Muscle layer of colon (tissue), 2 donors: Measurements from ENCODE around the gene THAP11.
A peak's percentile ranks its signal among the peaks of the same experiment; 100 is the strongest.

ENCODE experiments used
- H3K27ac ChIP-seq: one replicate; pipeline ENCODE4 v1.7.0; 2013; ENCODE audit warnings: low read depth, mild to moderate bottlenecking, low read length, moderate library complexity
- H3K27me3 ChIP-seq, 2 donors: one replicate each; pipeline ENCODE4 v1.7.0; 2013; ENCODE audit warnings: low read length in 2 of 2, mild to moderate bottlenecking in 2 of 2; ENCODE audit not compliant: insufficient read depth in 2 of 2, control insufficient read depth in 1 of 2
- H3K36me3 ChIP-seq: one replicate; pipeline ENCODE4 v1.7.0; 2013; ENCODE audit warnings: mild to moderate bottlenecking, low read length; ENCODE audit not compliant: insufficient read depth
- H3K4me1 ChIP-seq: one replicate; pipeline ENCODE4 v1.7.0; 2013; ENCODE audit warnings: mild to moderate bottlenecking, low read length; ENCODE audit not compliant: insufficient read depth
- H3K4me3 ChIP-seq, 2 donors: one replicate each; pipeline ENCODE4 v1.7.0; 2013; ENCODE audit warnings: low read length in 2 of 2, low read depth in 1 of 2, mild to moderate bottlenecking in 1 of 2, moderate library complexity in 1 of 2
- H3K9ac ChIP-seq: one replicate; pipeline ENCODE4 v1.7.0; 2013; ENCODE audit warnings: low read length
- H3K9me3 ChIP-seq: one replicate; pipeline ENCODE4 v1.7.0; 2013; ENCODE audit warnings: mild to moderate bottlenecking, low read length
- donor health status: abdominal sarcoma.
- donor health status: Adenocarcinoma of cecum.

The THAP11 gene

DNA sequence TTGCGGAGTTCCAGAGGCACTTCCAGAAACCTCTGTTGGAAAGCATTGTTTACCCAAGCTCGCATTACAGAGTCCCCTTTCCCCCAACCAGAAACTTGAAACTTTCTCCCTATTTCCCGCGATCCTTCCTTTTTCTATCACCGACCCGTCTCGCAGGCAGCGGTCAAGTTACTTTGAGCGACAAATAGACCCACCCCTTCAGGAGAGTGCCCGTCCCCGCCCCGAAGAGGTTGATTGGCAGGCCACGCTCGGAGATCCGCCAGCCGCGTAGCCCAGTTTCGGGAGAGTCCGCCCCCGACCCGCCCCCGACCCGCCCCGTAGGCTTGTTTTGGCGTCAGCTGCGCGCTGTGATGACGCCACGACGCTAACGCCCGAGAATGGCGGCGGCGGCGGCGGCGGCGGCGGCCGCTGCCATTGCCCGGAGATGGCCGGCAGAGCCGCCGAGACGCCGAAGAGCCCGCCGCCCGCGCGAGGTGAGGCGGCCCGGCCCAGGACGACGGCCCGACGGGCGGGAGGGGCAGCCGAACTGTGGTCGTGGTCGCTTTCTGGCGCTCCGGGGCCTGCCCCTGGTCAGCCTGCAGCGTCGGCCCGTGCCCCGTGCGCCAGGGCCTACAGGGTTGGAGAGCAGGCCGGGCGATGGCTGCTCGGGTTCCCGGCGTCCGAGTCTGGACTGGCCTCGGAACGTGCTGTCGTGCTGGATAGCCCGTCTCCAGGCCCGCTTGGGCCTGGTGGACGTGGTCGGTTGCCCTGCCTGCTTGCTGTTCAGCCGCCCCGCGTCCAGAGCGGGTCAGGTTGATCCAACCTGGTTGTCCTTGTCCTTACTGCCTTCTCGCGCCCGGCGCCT is 51.0 kb downstream of the THAP11 start, which contains the start of gene PSKH1:
PSKH1 (plus strand) TSS at position 356 of the 844 bp plus-strand sequence. CDS start 15,496 bp downstream, outside the sequence.
- Histone ChIP-seq H3K9me3 (no peaks in the 10 kb centered on the region), H3K9ac (peak within 1 kb of the TSS; percentile 90), H3K36me3 (no peaks in the 10 kb centered on the region), H3K4me3 (peak within 1 kb of the TSS; percentile 81 to 91), H3K27ac (peak within 1 kb of the TSS; percentile 97), H3K27me3 (no peaks in the 10 kb centered on the region), H3K4me1 (peaks cover 23% of the 10 kb centered on the region)
